A673 (cell line): Measurements from ENCODE around the gene MYO5B.

Experiments used
- EZH2 ChIP-seq: fragments of 200-600 bp; sonication (generic); IDR thresholded peaks from 2 replicates; pipeline ENCODE4 v1.6.1; 2017; ENCODE audit warnings: borderline replicate concordance, low read depth, mild to moderate bottlenecking, mixed read lengths, antibody characterized with exemption, low read length; ENCODE audit not compliant: poor library complexity, severe bottlenecking
- TF ChIP-seq, protein P1 (sequence below): fragments of 300-800, 200-600 bp; sonication (generic); conservative IDR thresholded peaks from 2 replicates; pipeline ENCODE4 v1.5.1; 2017; ENCODE audit warnings: low read depth, mild to moderate bottlenecking, antibody characterized with exemption, low read length, moderate library complexity, mixed read lengths

DNA sequence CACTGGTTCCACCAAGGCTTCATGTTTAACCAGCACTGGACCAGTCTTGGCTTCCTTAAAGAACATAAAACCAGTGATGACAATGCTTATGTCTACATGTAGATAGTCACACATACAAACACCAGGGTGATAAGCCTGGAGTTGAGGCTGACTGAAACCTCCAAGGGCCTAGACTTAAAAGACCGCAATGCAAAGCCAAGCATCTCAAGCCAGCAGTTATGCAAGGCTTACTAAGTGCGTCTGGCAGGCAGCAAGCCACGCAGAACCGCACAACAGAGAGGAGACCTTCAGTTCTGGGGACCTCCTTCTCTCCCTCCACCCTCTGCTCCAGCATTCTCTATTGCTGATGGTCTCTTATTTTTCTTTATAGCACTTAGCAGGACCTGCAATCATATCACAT, 318.4 kb downstream of the MYO5B start:
- TF ChIP-seq, protein P1, sequence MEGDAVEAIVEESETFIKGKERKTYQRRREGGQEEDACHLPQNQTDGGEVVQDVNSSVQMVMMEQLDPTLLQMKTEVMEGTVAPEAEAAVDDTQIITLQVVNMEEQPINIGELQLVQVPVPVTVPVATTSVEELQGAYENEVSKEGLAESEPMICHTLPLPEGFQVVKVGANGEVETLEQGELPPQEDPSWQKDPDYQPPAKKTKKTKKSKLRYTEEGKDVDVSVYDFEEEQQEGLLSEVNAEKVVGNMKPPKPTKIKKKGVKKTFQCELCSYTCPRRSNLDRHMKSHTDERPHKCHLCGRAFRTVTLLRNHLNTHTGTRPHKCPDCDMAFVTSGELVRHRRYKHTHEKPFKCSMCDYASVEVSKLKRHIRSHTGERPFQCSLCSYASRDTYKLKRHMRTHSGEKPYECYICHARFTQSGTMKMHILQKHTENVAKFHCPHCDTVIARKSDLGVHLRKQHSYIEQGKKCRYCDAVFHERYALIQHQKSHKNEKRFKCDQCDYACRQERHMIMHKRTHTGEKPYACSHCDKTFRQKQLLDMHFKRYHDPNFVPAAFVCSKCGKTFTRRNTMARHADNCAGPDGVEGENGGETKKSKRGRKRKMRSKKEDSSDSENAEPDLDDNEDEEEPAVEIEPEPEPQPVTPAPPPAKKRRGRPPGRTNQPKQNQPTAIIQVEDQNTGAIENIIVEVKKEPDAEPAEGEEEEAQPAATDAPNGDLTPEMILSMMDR, result no peak
- TF ChIP-seq EZH2, result no peak
